H9 (cell line): Measurements from ENCODE around the gene PRKCZ. TPM values are rescaled to one million over a fixed set of nuclear protein-coding genes. Genes with fewer than 3 reads are reported as not detected.
A peak's percentile ranks its signal among the peaks of the same experiment; 100 is the strongest.

Experiments
- DNase-seq: peaks from one replicate; pipeline ENCODE4 v3.0.0-alpha.2; 2017
- H2AFZ ChIP-seq: one replicate; pipeline ENCODE4 v1.6.1; 2013; ENCODE audit warnings: mild to moderate bottlenecking, low read length, control low read depth, moderate library complexity
- H2AK5ac ChIP-seq: 2 replicates; pipeline ENCODE4 v1.6.1; 2013; ENCODE audit warnings: low read length, control low read depth, mixed read lengths; ENCODE audit not compliant: insufficient read length
- H2BK120ac ChIP-seq: one replicate; pipeline ENCODE4 v1.6.1; 2013; ENCODE audit warnings: low read depth, mild to moderate bottlenecking, low read length, control low read depth, inconsistent platforms; ENCODE audit not compliant: poor library complexity, severe bottlenecking
- H2BK12ac ChIP-seq: 2 replicates; pipeline ENCODE4 v1.6.1; 2013; ENCODE audit warnings: low read length, control low read depth, mixed read lengths, low read depth; ENCODE audit not compliant: insufficient read length
- H2BK15ac ChIP-seq: 2 replicates; pipeline ENCODE4 v1.6.1; 2013; ENCODE audit warnings: low read depth, low read length, control low read depth
- H2BK20ac ChIP-seq: one replicate; pipeline ENCODE4 v1.6.1; 2013; ENCODE audit warnings: low read depth, mild to moderate bottlenecking, low read length, control low read depth, inconsistent platforms; ENCODE audit not compliant: poor library complexity, severe bottlenecking
- H2BK5ac ChIP-seq: 2 replicates; pipeline ENCODE4 v1.6.1; 2013; ENCODE audit warnings: low read length, control low read depth, mixed read lengths; ENCODE audit not compliant: insufficient read length
- H3K14ac ChIP-seq: 2 replicates; pipeline ENCODE4 v1.6.1; 2013; ENCODE audit warnings: low read length, control low read depth; ENCODE audit not compliant: insufficient read depth
- H3K18ac ChIP-seq: 2 replicates; pipeline ENCODE4 v1.6.1; 2013; ENCODE audit warnings: low read depth, mild to moderate bottlenecking, mixed read lengths, low read length, control low read depth; ENCODE audit not compliant: insufficient read length
- H3K23ac ChIP-seq: 2 replicates; pipeline ENCODE4 v1.6.1; 2013; ENCODE audit warnings: low read length, control low read depth, mixed read lengths, low read depth; ENCODE audit not compliant: insufficient read length
- H3K23me2 ChIP-seq: 2 replicates; pipeline ENCODE4 v1.6.1; 2013; ENCODE audit warnings: low read depth, mild to moderate bottlenecking, mixed read lengths, low read length, control low read depth; ENCODE audit not compliant: insufficient read length, poor library complexity, severe bottlenecking
- H3K27ac ChIP-seq: 2 replicates; pipeline ENCODE4 v1.5.1; 2013; ENCODE audit warnings: low read length, control low read depth, mixed read lengths, low read depth; ENCODE audit not compliant: insufficient read length
- H3K27me3 ChIP-seq: 2 replicates; pipeline ENCODE4 v1.6.1; 2013; ENCODE audit warnings: low read length, control low read depth, inconsistent platforms; ENCODE audit not compliant: insufficient read depth
- H3K4ac ChIP-seq: 2 replicates; pipeline ENCODE4 v1.6.1; 2013; ENCODE audit warnings: low read depth, mild to moderate bottlenecking, control low read depth, inconsistent platforms, low read length, moderate library complexity
- H3K4me1 ChIP-seq: 2 replicates; pipeline ENCODE4 v1.6.1; 2013; ENCODE audit warnings: low read length, control low read depth, inconsistent platforms; ENCODE audit not compliant: insufficient read depth
- H3K4me2 ChIP-seq: 2 replicates; pipeline ENCODE4 v1.6.1; 2013; ENCODE audit warnings: low read length, control low read depth, mixed read lengths; ENCODE audit not compliant: insufficient read length, insufficient read depth
- H3K56ac ChIP-seq: 2 replicates; pipeline ENCODE4 v1.6.1; 2013; ENCODE audit warnings: low read depth, mild to moderate bottlenecking, mixed read lengths, low read length, control low read depth; ENCODE audit not compliant: insufficient read length
- H3K79me1 ChIP-seq: 2 replicates; pipeline ENCODE4 v1.6.1; 2013; ENCODE audit warnings: low read depth, mild to moderate bottlenecking, moderate library complexity, low read length, control low read depth, inconsistent platforms; ENCODE audit not compliant: insufficient read depth, poor library complexity, severe bottlenecking
- H3K79me2 ChIP-seq: 2 replicates; pipeline ENCODE4 v1.6.1; 2013; ENCODE audit warnings: low read length, control low read depth, inconsistent platforms; ENCODE audit not compliant: insufficient read depth
- H3K9ac ChIP-seq: 2 replicates; pipeline ENCODE4 v1.6.1; 2013; ENCODE audit warnings: low read length, control low read depth, mixed read lengths; ENCODE audit not compliant: insufficient read length; ENCODE audit errors: extremely low read depth
- H3K9me3 ChIP-seq: one replicate; pipeline ENCODE4 v1.6.1; 2013; ENCODE audit warnings: low read depth, low read length, inconsistent platforms; ENCODE audit not compliant: control insufficient read depth
- H3T11ph ChIP-seq: one replicate; pipeline ENCODE4 v1.6.1; 2013; ENCODE audit warnings: mild to moderate bottlenecking, low read length, control low read depth, inconsistent platforms
- H4K20me1 ChIP-seq: one replicate; pipeline ENCODE4 v1.6.1; 2013; ENCODE audit not compliant: control insufficient read depth, insufficient read length, insufficient read depth
- H4K5ac ChIP-seq: 2 replicates; pipeline ENCODE4 v1.6.1; 2013; ENCODE audit warnings: low read depth, mild to moderate bottlenecking, mixed read lengths, low read length, control low read depth; ENCODE audit not compliant: insufficient read length
- H4K8ac ChIP-seq: replicated peaks from 2 replicates; pipeline ENCODE4 v1.6.1; 2013; ENCODE audit warnings: low read length, control low read depth, mixed read lengths, low read depth; ENCODE audit not compliant: insufficient read length
- H4K91ac ChIP-seq: 2 replicates; pipeline ENCODE4 v1.6.1; 2013; ENCODE audit warnings: low read depth, mild to moderate bottlenecking, moderate library complexity, mixed read lengths, low read length, control low read depth; ENCODE audit not compliant: insufficient read length
- H3K27ac Mint-ChIP-seq, 3 experiments: 2 replicates in 2 of 3; 3 replicates in 1 of 3; pipeline ENCODE4 v1.8.0; 2020 to 2021; ENCODE audit warnings: mixed read lengths in 3 of 3, mild to moderate bottlenecking in 1 of 3, moderate library complexity in 1 of 3
- H3K27me3 Mint-ChIP-seq: 2 replicates; pipeline ENCODE4 v1.8.0; 2021; ENCODE audit warnings: low read depth, mild to moderate bottlenecking, moderate library complexity, mixed read lengths
- H3K36me3 Mint-ChIP-seq, 3 experiments: 2 replicates in 2 of 3; 3 replicates in 1 of 3; pipeline ENCODE4 v1.8.0; 2020 to 2021; ENCODE audit warnings: low read depth in 3 of 3, mixed read lengths in 3 of 3; ENCODE audit not compliant: insufficient read depth in 1 of 3
- H3K4me1 Mint-ChIP-seq, 2 experiments: 2 replicates each; pipeline ENCODE4 v1.8.0; 2020; ENCODE audit warnings: mixed read lengths in 2 of 2
- H3K4me3 Mint-ChIP-seq, 2 experiments: 2 replicates in 1 of 2; 3 replicates in 1 of 2; pipeline ENCODE4 v1.8.0; 2020 to 2021; ENCODE audit warnings: mild to moderate bottlenecking in 2 of 2, mixed read lengths in 2 of 2, moderate library complexity in 1 of 2
- H3K9me3 Mint-ChIP-seq, 2 experiments: 2 replicates in 1 of 2; 3 replicates in 1 of 2; pipeline ENCODE4 v1.8.0; 2020; ENCODE audit warnings: mild to moderate bottlenecking in 2 of 2, mixed read lengths in 2 of 2, moderate library complexity in 1 of 2
- WGBS: extraction: QIAGEN DNeasy Blood & Tissue Kit; methylation state at CpG from one replicate; pipeline ENCODE4 v1.1.7; 2013; ENCODE audit warnings: missing lambda C conversion rate, low lambda C conversion rate, mixed read lengths; ENCODE audit not compliant: insufficient read length; ENCODE audit errors: extremely low coverage; 5-methylcytosine and 5-hydroxymethylcytosine counted together
- total RNA-seq: library from RNA; stranded (reverse); gene quantifications from 2 replicates; pipeline ENCODE4 v1.2.1, GENCODE V29; 2021
- TF ChIP-seq, protein P1 (sequence below): fragments of 200-600 bp; sonication (generic); conservative IDR thresholded peaks from 3 replicates; pipeline ENCODE4 v1.8.0; 2021; ENCODE audit warnings: antibody characterized with exemption, mild to moderate bottlenecking

The PRKCZ gene
- total RNA-seq, 1 experiment from 2014 or later, result 48.4 TPM

GRCh38 chr1:2136386-2137235 is 86.4 kb downstream of the PRKCZ start:
- Histone ChIP-seq H2BK120ac (no peak overlapping the region), H4K91ac (no peak overlapping the region), H2BK15ac (no peak overlapping the region), H3K14ac (no peak overlapping the region), H3K18ac (no peak overlapping the region), H3K4ac (no peak overlapping the region), H4K20me1 (peaks cover 2% of the 10 kb centered on the region), H2AFZ (no peak overlapping the region), H2BK12ac (no peak overlapping the region), H3K4me1 (no peaks in the 10 kb centered on the region), H3K9ac (no peak overlapping the region), H3K27ac (no peak overlapping the region), H3K79me2 (no peaks in the 10 kb centered on the region), H2BK5ac (no peak overlapping the region), H2AK5ac (no peak overlapping the region), H3T11ph (no peak overlapping the region), H3K56ac (no peak overlapping the region), H3K4me2 (no peak overlapping the region), H3K23ac (no peak overlapping the region), H3K79me1 (no peaks in the 10 kb centered on the region), H2BK20ac (no peak overlapping the region), H3K27me3 (no peaks in the 10 kb centered on the region; the same call in 1 of the 2 replicates), H3K23me2 (peaks cover 3% of the 10 kb centered on the region), H3K9me3 (no peaks in the 10 kb centered on the region), H4K5ac (no peak overlapping the region), H4K8ac (no peak overlapping the region)
- peaks cover 9 to 15% of the 10 kb centered on the region in 2 experiments for H3K4me1 Mint-ChIP-seq
- DNase-seq, result no peak
- peak overlapping the region; percentile 6 to 90 (median 47); a peak in 4 of 7 replicates for H3K27ac Mint-ChIP-seq
- no peak overlapping the region for H3K4me3 Mint-ChIP-seq
- H3K9me3 Mint-ChIP-seq, result no peaks in the 10 kb centered on the region
- H3K36me3 Mint-ChIP-seq, result peaks cover 1 to 21% (median 4%) of the 10 kb centered on the region in 3 experiments; a peak in 5 of 7 replicates
- no CpG with 5 or more reads among the region's 19 CpGs for WGBS
- TF ChIP-seq, protein P1, sequence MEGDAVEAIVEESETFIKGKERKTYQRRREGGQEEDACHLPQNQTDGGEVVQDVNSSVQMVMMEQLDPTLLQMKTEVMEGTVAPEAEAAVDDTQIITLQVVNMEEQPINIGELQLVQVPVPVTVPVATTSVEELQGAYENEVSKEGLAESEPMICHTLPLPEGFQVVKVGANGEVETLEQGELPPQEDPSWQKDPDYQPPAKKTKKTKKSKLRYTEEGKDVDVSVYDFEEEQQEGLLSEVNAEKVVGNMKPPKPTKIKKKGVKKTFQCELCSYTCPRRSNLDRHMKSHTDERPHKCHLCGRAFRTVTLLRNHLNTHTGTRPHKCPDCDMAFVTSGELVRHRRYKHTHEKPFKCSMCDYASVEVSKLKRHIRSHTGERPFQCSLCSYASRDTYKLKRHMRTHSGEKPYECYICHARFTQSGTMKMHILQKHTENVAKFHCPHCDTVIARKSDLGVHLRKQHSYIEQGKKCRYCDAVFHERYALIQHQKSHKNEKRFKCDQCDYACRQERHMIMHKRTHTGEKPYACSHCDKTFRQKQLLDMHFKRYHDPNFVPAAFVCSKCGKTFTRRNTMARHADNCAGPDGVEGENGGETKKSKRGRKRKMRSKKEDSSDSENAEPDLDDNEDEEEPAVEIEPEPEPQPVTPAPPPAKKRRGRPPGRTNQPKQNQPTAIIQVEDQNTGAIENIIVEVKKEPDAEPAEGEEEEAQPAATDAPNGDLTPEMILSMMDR, result no peak
- H3K27me3 Mint-ChIP-seq, result no peaks in the 10 kb centered on the region
